ENCODE data around the gene LFNG.

The LFNG gene

DNA sequence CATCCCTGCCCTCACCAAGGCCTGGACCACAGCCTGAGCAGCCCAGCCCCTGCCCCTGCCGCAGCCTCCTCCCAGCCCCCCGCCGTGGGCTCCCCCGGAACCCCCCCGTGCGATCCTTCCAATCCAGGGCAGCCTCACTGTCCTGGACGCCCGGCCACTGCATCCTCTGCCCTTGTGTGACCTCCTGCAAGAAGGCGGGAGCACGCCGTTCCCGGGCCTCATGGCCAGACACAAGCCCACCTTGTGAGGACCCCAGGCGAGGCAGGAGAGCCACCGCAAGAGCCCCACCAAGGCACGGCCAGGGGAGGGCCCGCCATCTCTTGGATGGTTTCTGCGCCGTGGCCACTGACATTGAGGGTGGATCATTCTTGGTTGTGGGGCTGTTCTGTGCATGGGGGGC, 7.8 kb upstream of the LFNG start:
- POLR2A ChIA-PET, result no interaction called here
- DNase-seq (ENCODE audit: low read depth, low spot score), result no peak
- H3K4me3 ChIP-seq (ENCODE audit: low read depth, low read length), result no peak overlapping the region
- CTCF ChIA-PET, result no interaction called here
- TF ChIP-seq CTCF (IDR thresholded peaks at IDR 0.05; ENCODE audit: insufficient read depth, low read length, missing control alignments), result no peak

- TF ChIP-seq CTCF (IDR thresholded peaks at IDR 0.05; ENCODE audit: insufficient read depth, low read length, missing control alignments), result no peak
Observed at GRCh38 chr7:2512179-2512661, 7.4 kb upstream of the LFNG start.

GRCh38 chr7:2512713-2513112, 6.9 kb upstream of the LFNG start:
- no peak for DNase-seq (ENCODE audit: low read depth, low spot score)
- POLR2A ChIA-PET, result no interaction called here
- no peak overlapping the region for H3K4me3 ChIP-seq (ENCODE audit: low read depth, low read length)
- no peak for TF ChIP-seq CTCF (IDR thresholded peaks at IDR 0.05; ENCODE audit: insufficient read depth, low read length, missing control alignments)
- CTCF ChIA-PET, result no interaction called here

More at GRCh38 chr7:2512179-2512661, 7.4 kb upstream of the LFNG start:
- ChIA-PET CTCF (no interaction called here), POLR2A (no interaction called here)
- no peak for DNase-seq (ENCODE audit: low read depth, low spot score)
- no peak overlapping the region for H3K4me3 ChIP-seq (ENCODE audit: low read depth, low read length)

- POLR2A ChIA-PET, result no interaction called here
Observed at GRCh38 chr7:2513702-2514101, 5.9 kb upstream of the LFNG start.

GRCh38 chr7:2514473-2515423, 4.8 kb upstream of the LFNG start:
- no peak for DNase-seq (ENCODE audit: low read depth, low spot score)
- POLR2A ChIA-PET, result no interaction called here
- CTCF ChIA-PET, result no interaction called here
- no peak for TF ChIP-seq CTCF (IDR thresholded peaks at IDR 0.05; ENCODE audit: insufficient read depth, low read length, missing control alignments)
- no peak overlapping the region for H3K4me3 ChIP-seq (ENCODE audit: low read depth, low read length)

More at GRCh38 chr7:2513702-2514101, 5.9 kb upstream of the LFNG start:
- TF ChIP-seq CTCF (IDR thresholded peaks at IDR 0.05; ENCODE audit: insufficient read depth, low read length, missing control alignments), result no peak
- no peak overlapping the region for H3K4me3 ChIP-seq (ENCODE audit: low read depth, low read length)
- CTCF ChIA-PET, result no interaction called here
- DNase-seq (ENCODE audit: low read depth, low spot score), result no peak

DNA sequence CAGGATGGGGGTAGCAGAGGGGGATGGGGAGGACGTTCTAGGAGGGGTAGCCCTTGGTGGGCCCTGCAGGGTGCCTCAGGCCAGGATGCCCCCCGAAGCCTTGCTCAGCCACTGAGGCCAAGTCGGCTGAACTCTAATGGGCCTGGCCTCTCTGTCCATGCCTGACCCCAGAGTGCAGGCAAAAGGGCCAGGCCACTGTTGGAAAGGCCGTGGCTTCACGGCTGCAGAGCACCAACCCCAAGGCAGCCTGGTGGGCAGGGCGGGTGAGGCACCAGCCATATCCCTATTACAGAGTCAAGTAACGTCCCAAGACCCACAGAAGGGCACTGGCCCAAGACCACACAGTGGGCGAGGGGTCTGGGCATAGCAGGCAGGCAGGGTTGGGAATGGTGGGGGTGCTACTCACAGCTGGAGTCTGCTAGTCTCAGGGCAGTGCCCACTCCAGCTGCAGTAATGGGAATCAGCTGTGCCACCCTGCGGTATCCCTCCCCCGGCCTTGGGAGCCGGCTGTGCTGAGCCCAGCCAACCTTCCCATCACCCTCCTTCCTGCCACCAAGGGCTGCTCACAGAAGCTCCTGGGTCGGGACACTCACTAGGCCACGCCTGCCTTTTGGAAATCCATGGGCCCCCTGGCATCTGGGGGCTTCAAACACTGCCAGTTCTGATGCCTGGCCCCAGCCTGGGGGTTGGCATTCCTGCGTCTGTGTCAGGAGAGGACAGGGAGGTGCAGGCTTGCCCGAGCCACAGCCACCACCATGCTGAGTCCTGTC, 4.0 kb upstream of the LFNG start:
- no peak overlapping the region for H3K4me3 ChIP-seq (ENCODE audit: low read depth, low read length)
- ChIA-PET POLR2A (no interaction called here), CTCF (interaction anchor here (1.0 kb wide), 1 partner anchor 37 kb away, joined by 3 read pairs; no protein-coding TSS in a partner anchor)
- TF ChIP-seq CTCF (IDR thresholded peaks at IDR 0.05; ENCODE audit: insufficient read depth, low read length, missing control alignments), result no peak
- DNase-seq (ENCODE audit: low read depth, low spot score), result no peak
